ENCODE data around the gene METAP2.
"Not testable (repeated sequence)": the region's sequence is repeated elsewhere in the genome, so short reads cannot be mapped to it uniquely, and the experiment has no call there.

The METAP2 gene

DNA sequence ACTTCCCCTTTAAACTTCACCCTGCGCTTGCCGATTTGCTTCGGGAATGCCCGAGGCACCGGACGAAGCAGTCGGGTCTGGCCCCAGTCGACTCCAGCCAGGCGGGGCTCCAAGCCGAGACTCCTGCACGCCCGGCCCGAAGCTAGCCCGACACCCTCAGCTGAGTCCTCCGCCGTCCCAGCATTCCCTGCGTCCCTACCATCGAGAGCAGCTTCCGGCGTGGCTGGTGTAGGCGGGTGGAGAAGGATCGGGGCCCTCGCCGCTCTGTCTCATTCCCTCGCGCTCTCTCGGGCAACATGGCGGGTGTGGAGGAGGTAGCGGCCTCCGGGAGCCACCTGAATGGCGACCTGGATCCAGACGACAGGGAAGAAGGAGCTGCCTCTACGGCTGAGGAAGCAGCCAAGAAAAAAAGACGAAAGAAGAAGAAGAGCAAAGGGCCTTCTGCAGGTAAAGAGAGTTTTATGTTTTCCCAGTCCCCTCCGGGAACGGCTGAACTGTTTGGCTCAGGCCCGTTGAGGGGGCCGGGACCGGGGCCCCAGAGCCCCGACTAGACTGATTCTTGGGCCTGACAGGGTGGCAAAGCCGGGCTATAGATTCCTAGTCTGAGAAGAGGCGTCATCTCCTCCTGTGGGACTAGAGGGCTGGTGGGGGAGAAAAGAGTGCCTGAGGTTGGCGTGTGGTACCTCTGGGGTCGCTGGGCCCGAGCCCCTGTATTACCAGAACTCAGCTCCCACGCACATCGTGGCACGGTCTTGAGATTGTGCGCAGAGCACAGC, at the start of gene METAP2:
Gene METAP2, plus strand, starts transcription at position 269 of the 776 bp plus-strand sequence. Its CDS starts 28 bp downstream, at position 297.
- DNase-seq, result peak; percentile 88

- no peak for DNase-seq
These were observed 49.5 kb upstream of the METAP2 start for GRCh38 chr12:95424271-95424994.

DNA sequence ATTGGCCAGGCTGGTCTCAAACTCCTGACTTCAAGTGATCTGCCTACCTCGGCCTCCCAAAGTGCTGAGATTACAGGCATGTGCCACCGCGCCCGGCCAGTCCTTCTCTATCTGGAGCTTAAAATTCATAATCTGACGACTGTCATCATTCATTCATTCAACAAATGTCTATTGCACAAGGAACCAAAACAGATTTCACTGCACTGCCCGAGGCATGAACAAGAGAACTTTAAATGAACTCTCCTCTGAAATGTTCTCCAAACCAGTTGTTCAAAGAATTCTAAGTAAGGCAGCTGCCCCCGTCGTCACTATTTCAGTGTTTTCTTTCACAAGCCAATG, 44.8 kb upstream of the METAP2 start:
- no peak for DNase-seq

- DNase-seq, result no peak
These were observed 42.8 kb upstream of the METAP2 start for GRCh38 chr12:95431120-95431519.

DNA sequence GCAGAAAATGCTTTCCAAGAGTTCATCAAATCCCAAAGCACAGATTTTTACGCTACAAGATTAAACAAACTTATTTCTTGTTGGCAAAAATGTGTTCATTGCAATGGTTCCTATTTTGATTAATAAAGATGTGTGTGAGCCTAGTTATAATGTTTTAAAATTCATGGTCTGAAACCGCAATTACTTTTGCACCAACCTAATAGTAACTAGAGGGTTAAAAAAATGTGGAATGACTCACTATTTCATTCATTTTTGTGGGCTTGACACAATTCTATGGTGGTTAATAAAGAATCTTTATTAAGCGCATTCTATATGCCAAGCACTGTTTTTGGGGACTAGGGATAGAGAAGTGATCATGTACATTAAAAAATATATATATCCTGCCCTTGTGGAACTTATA, 38.6 kb upstream of the METAP2 start:
- no peak for DNase-seq

GRCh38 chr12:95437565-95437964, 36.4 kb upstream of the METAP2 start:
- no peak for DNase-seq

DNA sequence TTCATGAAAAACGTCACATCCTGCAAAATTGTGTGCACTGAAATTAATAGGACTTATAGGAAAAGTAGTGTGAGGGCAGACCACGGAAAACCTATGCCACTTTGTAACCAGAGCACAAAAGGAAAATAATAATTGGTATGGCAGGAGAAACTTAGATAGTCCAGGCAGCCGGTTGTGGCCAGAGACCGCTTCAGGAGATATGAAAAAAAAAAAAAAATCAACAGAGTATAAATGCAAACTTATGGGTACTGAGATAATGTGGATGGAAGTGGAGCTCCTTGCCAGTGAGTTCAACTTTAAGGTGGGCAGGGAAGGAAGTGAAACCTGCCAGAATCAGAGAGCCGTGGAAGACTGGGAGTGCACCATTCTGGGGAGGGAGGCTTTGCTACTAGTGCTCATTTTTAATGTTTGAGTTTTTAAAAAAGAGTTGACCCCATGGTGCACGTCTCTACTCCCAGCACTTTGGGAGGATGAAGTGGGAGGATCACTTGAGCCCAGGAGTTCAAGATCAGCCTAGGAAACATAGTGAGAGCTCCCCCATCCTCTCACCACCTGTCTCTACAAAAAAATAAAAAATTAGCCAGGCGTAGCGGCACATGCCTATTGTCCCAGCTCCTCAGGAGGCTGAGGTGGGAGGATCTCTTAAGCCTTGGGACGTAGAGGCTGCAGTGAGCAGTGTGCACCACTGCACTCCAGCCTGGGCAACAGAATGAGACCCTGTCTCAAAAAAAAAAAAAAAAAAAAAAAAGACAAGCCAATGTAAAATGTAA, 34.3 kb upstream of the METAP2 start:
- no peak for DNase-seq

- DNase-seq, result no peak
These were observed 33.6 kb upstream of the METAP2 start for GRCh38 chr12:95440401-95440800.

GRCh38 chr12:95443459-95443858, 30.5 kb upstream of the METAP2 start:
- DNase-seq, result no peak

DNA sequence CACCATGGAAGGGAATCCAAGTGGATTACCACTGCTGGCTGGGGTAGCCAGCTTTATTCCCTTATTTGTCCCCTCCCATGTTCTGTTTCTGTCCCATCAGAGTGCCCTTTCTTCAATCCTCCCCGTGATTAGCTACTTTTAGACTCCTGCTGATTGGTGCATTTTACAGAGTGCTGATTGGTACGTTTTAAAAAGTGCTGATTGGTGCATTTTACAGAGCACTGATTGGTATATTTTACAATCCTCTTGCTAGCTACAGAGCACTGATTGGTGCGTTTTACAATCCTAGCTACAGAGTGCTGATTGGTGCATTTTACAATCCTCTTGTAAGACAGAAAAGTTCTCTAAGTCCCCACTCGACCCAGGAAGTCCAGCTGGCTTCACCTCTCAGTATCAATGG, 28.9 kb upstream of the METAP2 start:
- DNase-seq, result not testable (repeated sequence)

GRCh38 chr12:95445884-95446505, 28.0 kb upstream of the METAP2 start:
- DNase-seq, result no peak

DNA sequence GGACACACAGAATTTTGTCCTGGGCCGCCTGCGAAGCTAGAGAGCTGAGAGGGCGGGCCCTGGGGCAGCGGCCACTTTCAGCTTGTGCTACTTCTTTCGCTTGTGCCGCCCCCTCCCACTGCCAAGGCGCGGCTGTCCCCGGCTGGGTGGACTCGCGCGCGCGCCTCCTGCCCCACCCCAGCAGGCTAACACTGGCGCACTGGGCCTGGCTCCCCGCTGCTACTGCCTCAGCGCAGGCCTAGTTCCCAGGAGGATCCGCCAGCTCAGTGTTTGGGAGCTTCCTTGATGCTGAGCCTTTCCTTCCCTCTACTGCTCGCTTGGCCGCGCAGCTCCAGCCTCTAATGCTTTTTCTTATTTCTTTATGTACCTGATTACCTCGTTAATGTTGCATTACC, 27.4 kb upstream of the METAP2 start:
- no peak for DNase-seq

DNA sequence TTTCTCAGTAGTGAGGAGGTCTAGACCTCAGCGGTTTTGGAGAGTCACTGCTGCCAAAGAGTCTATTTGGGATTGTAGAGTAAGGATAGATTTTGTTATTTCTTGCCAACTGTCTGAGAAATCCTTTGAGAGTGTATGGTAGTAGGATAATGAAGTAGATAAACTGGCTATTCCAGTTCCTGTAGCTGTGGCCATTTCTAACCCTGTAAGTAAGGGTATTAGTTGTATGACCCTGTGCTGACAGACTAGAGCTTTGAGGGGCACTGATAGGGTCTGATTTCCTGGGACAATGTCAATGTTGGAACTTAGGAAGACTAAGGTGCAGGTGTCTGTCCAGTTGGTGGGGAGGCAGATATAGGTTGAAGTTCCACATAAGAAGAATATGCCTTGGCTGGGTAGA, 24.3 kb upstream of the METAP2 start:
- DNase-seq, result not testable (repeated sequence)

DNA sequence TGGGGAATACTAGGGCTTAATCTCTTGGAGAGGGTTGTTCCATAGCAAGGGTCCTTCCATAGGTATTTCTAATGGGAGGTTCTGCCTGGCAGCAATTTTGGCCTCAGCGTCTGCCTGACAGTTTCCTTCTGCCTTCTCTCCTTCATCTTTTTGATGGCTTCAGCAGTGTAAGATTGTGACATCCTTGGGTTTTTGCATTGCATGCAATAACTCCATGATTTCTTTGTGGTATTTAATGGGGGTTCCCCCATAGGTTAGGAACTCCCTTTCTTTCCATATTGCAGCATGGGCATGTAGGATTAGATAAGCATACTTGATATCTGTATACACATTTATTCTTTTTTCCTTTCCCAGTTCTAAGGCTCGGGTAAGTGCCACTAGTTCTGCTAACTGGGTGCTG, 21.5 kb upstream of the METAP2 start:
- not testable (repeated sequence) for DNase-seq

- not testable (repeated sequence) for DNase-seq
These were observed 20.1 kb upstream of the METAP2 start for GRCh38 chr12:95453881-95454280.

GRCh38 chr12:95454780-95455215, 19.2 kb upstream of the METAP2 start:
- DNase-seq, result not testable (repeated sequence)

- DNase-seq, result not testable (repeated sequence)
These were observed 16.3 kb upstream of the METAP2 start for GRCh38 chr12:95457605-95458004.

DNA sequence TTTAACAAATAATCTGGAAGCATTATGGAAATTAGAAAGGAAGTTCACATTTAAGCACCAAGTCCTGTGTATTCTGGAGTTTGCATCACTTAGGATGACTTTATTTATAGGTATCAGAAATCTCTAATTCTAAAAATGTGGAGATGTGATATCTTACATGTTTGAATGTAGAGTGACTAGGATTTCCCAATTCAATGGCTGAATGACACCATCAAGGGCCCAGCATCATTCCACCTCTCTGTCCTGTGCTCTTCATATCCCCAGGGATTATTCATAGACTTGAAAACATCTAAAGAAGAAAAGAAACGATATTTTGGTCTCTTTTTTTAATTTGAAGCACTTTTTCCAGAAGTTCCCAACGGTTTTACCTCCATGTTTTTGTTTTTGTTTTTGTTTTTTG, 15.2 kb upstream of the METAP2 start:
- DNase-seq, result no peak

GRCh38 chr12:95459310-95459709, 14.6 kb upstream of the METAP2 start:
- no peak for DNase-seq

DNA sequence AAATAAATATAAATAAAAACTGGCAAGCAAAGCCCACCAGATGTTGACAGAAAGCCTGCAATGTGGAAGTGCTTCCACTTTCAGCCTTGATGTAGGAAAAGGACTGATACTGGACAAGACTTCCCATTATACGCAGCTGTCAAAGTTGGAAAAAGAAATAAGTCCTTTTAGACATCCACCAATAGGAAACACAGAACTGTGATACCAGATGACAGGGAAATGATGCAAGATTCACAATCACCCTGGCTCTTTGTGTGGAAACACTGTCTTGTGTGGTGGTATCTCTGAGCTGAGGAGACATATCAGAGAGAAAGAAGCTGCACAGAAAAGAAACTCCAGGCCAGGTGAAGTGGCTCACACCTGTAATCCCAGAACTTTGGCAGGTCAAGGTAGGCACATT, 13.8 kb upstream of the METAP2 start:
- no peak for DNase-seq

- no peak for DNase-seq
These were observed 13.1 kb upstream of the METAP2 start for GRCh38 chr12:95460896-95461295.

DNA sequence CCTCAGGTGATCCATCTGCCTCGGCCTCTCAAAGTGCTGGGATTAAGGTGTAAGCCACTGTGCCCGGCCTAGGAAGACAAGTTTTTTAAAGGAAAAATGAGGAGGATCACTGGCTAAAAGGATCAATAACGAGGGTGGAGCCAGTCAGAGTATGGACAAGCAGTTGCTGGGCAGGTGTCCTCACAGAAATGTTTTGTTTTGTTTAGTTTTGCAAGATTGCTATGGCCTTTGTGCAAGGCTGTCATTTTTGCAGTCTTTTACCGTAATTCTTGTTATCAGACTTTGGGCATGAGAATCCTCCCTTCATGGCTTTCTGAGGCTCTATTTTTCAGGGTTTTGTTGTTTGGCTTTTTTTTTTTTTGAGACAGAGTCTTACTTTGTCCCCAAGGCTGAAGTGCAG, 11.9 kb upstream of the METAP2 start:
- DNase-seq, result no peak

GRCh38 chr12:95462551-95462950, 11.4 kb upstream of the METAP2 start:
- DNase-seq, result no peak
